Tibial nerve (tissue), 4 donors: ENCODE results near the gene RIPOR3.

Experiments used
- EP300 ChIP-seq, 2 donors: sonication (generic); formaldehyde crosslinking; IDR thresholded peaks; one replicate each; pipeline ENCODE4 v1.6.1; 2017; ENCODE audit warnings: antibody characterized with exemption in 2 of 2, mild to moderate bottlenecking in 1 of 2
- POLR2A ChIP-seq, 2 donors: fragments of 450-650 bp; IDR thresholded peaks; one replicate each; pipeline ENCODE4 v1.6.1; 2017; ENCODE audit warnings: antibody characterized with exemption in 2 of 2, mild to moderate bottlenecking in 2 of 2, moderate library complexity in 2 of 2
- TF ChIP-seq, protein P1 (sequence below), 5 experiments: fragments of 200-600 bp in 3 of 5; fragments of 450-650 bp in 2 of 5; sonication (generic) in 3 of 5; IDR thresholded peaks; one replicate each; pipeline ENCODE4 v1.5.1; 2016 to 2019; ENCODE audit warnings: antibody characterized with exemption in 5 of 5, mild to moderate bottlenecking in 3 of 5, moderate library complexity in 2 of 5

DNA sequence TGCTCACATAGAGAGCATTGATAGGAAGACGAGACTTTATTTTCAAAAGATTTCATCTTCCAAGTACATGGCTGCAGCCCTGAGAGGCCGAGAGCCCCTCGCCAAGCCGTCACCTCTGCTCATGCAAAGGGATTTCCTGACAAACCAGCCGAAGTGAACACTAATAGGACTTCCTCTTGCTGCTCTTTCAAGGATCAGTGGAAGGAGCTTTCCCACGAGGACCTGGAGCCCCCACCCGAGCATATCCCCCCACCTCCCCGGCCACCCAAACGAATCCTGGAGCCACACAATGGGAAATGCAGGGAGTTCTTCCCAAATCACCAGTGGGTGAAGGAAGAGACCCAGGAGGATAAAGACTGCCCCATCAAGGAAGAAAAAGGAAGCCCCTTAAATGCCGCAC lies 111.8 kb downstream of the RIPOR3 start:
- TF ChIP-seq POLR2A (IDR thresholded peaks at IDR 0.05) (no peak), EP300 (IDR thresholded peaks at IDR 0.05) (no peak)
- TF ChIP-seq, protein P1, sequence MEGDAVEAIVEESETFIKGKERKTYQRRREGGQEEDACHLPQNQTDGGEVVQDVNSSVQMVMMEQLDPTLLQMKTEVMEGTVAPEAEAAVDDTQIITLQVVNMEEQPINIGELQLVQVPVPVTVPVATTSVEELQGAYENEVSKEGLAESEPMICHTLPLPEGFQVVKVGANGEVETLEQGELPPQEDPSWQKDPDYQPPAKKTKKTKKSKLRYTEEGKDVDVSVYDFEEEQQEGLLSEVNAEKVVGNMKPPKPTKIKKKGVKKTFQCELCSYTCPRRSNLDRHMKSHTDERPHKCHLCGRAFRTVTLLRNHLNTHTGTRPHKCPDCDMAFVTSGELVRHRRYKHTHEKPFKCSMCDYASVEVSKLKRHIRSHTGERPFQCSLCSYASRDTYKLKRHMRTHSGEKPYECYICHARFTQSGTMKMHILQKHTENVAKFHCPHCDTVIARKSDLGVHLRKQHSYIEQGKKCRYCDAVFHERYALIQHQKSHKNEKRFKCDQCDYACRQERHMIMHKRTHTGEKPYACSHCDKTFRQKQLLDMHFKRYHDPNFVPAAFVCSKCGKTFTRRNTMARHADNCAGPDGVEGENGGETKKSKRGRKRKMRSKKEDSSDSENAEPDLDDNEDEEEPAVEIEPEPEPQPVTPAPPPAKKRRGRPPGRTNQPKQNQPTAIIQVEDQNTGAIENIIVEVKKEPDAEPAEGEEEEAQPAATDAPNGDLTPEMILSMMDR (IDR thresholded peaks at IDR 0.05): no peak
